Transverse colon (tissue), 4 donors: ENCODE results near the gene TNFSF4.

Source experiments
- CTCF ChIP-seq, 5 experiments: fragments of 200-600 bp in 3 of 5; fragments of 450-650 bp in 2 of 5; sonication (generic) in 3 of 5; IDR thresholded peaks; 1 replicate in 2 of 5; 2 replicates in 3 of 5; pipeline ENCODE4 v1.5.1; 2016 to 2017; ENCODE audit warnings: antibody characterized with exemption in 5 of 5, inconsistent platforms in 3 of 5, mild to moderate bottlenecking in 2 of 5, moderate library complexity in 1 of 5
- EP300 ChIP-seq: sonication (generic); formaldehyde crosslinking; IDR thresholded peaks from one replicate; pipeline ENCODE4 v1.6.1; 2017; ENCODE audit warnings: antibody characterized with exemption, low read depth
- POLR2A ChIP-seq: fragments of 450-650 bp; IDR thresholded peaks from one replicate; pipeline ENCODE4 v1.6.1; 2016; ENCODE audit warnings: antibody characterized with exemption, mild to moderate bottlenecking, moderate library complexity
- POLR2AphosphoS5 ChIP-seq, 3 donors: sonication (generic); formaldehyde crosslinking; IDR thresholded peaks; one replicate each; pipeline ENCODE4 v1.6.1; 2016; ENCODE audit warnings: antibody characterized with exemption in 3 of 3

GRCh38 chr1:173234899-173235298 lies 27.8 kb upstream of the TNFSF4 start:
- no peak for TF ChIP-seq EP300
- no peak for TF ChIP-seq CTCF (IDR thresholded peaks at IDR 0.05)
- TF ChIP-seq POLR2AphosphoS5 (IDR thresholded peaks at IDR 0.05): no peak
- no peak for TF ChIP-seq POLR2A
